ENCODE results near the gene CACNA1E. TPM values are rescaled to one million over a fixed set of nuclear protein-coding genes. Genes with fewer than 3 reads are reported as not detected.

Gene CACNA1E
- total and polyA plus RNA-seq, 2 of the 4 experiments (the other 2 are of a cell fraction), result not detected

DNA sequence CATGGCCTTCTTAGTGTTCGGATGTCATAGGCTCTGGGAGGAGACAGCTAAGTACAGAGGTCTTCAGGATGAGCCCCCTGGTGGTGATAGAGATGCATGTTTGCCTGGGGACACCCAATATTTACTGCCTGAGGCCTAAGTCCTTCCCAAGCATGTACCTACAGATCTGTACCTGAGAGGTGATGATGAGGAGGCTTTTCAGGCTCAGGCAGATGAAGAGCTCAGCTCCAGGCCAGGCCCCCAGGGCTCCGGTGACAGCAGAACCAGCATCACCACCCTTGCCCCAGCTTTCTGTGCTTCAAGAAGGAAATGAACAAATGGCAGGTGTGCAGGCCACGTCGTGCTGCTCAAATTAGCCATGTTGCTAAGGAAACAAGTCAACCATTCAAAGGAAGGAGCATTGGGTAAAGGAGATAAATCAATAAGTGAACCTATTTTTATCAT, 21.1 kb downstream of the CACNA1E start:
- Histone ChIP-seq H3K27ac (ENCODE audit: insufficient read depth, low read length) (no peak overlapping the region), H2BK5ac (ENCODE audit: low read depth, low read length, poor library complexity, severe bottlenecking) (no peak overlapping the region), H4K20me1 (ENCODE audit: insufficient read depth, low read length) (no peaks in the 10 kb centered on the region), H3K9me1 (ENCODE audit: insufficient read depth, low read length) (no peaks in the 10 kb centered on the region), H3K9me3 (ENCODE audit: control insufficient read depth, insufficient read depth, low read length) (no peaks in the 10 kb centered on the region), H3K9ac (ENCODE audit: low read depth, low read length) (no peak overlapping the region), H3K4ac (ENCODE audit: low read depth, low read length) (no peak overlapping the region), H4K5ac (ENCODE audit: low read depth, low read length) (no peak overlapping the region), H4K8ac (ENCODE audit: low read depth in 2 of 2, low read length in 2 of 2) (no peak overlapping the region), H2BK120ac (ENCODE audit: low read depth, low read length) (no peak overlapping the region), H3K4me2 (ENCODE audit: low read depth, low read length) (no peak overlapping the region), H3K4me1 (ENCODE audit: control insufficient read depth, insufficient read depth, low read length) (no peaks in the 10 kb centered on the region), H2AK5ac (ENCODE audit: low read depth, low read length) (no peak overlapping the region), H3K14ac (replicated peaks; ENCODE audit: low read depth, low read length) (no peak overlapping the region), H2BK15ac (ENCODE audit: low read depth, low read length) (no peak overlapping the region), H2AK9ac (replicated peaks; ENCODE audit: low read depth, low read length, poor library complexity) (no peak overlapping the region), H3K23ac (ENCODE audit: low read depth, low read length) (no peak overlapping the region), H2AFZ (replicated peaks; ENCODE audit: low read length, poor library complexity) (no peak overlapping the region), H2BK20ac (ENCODE audit: low read depth, low read length) (no peak overlapping the region), H3K27me3 (ENCODE audit: control insufficient read depth, insufficient read depth, low read length) (no peaks in the 10 kb centered on the region), H4K91ac (ENCODE audit: insufficient read depth, low read depth, low read length) (no peak overlapping the region), H3K36me3 (ENCODE audit: control insufficient read depth, insufficient read depth, low read length) (no peaks in the 10 kb centered on the region), H3K79me1 (ENCODE audit: low read depth in 1 of 2, low read length in 2 of 2) (no peaks in the 10 kb centered on the region), H3K4me3 (ENCODE audit: insufficient read depth, low read depth, low read length) (no peak overlapping the region), H3K18ac (ENCODE audit: low read depth, low read length) (no peak overlapping the region), H3K56ac (ENCODE audit: extremely low read depth, insufficient read depth, low read length) (no peak overlapping the region)
- 0 out of 2 replicates have a peak, but pooled peaks have one; percentile 29 for TF ChIP-seq SMC3 (IDR thresholded peaks at IDR 0.05; ENCODE audit: low read depth, low read length)
- TF ChIP-seq MAZ (IDR thresholded peaks at IDR 0.05; ENCODE audit: borderline replicate concordance, low read depth, low read length), result no peak
- peak; percentile 19; the same call in 1 of the 2 replicates for TF ChIP-seq CTCF (conservative IDR thresholded peaks at IDR 0.05; ENCODE audit: low read depth, low read length)
- intact Hi-C loops (cut with micrococcal nuclease) (loop anchor here (1.0 kb wide), 1 partner anchor 25 kb away; no protein-coding TSS in a partner anchor), in situ Hi-C loops (cut with MboI; ENCODE audit: low sequenced_read_pairs) (no loop called here), dilution Hi-C loops (cut with HindIII; ENCODE audit: low sequenced_read_pairs, unreplicated experiment) (no loop called here)
- no peak for ATAC-seq (ENCODE audit: low read depth)
- BruUV-seq (replicated peaks), result no TSS peak
- no CpG with 5 or more reads among the region's 4 CpGs for WGBS, 2 experiments (ENCODE audit: extremely low coverage in 2 of 2, insufficient read length in 1 of 2)
- ChIA-PET POLR2A (ENCODE audit: unreplicated experiment) (no interaction called here), CTCF (no interaction called here)
- peak; percentile 28 for DNase-seq

Measured in IMR-90 (cell line).